ENCODE results near the gene SLC9A2. TPM values are rescaled to one million over a fixed set of nuclear protein-coding genes. Genes with fewer than 3 reads are reported as not detected.

Gene SLC9A2
- total RNA-seq, 1 donor from 2014 or later, result not detected

DNA sequence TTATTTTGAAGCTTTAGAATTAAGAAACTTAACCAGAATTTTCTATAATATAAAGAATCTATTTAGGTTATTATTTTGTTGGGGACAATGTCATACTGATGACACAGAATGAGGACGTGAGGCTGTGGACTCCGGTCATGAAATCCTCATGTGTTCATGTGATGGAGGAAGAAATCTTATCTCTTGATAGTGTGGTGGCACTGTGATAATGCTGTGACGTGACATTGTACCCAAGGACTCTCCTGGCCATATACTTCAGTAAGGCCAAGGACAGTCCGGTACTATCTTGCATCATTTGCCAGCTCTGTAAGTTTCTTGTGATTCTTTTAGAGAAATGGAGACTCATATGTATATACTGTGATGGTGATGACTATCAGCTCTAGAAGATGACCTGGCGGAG, 59.1 kb downstream of the SLC9A2 start:
- H3K9me3 Mint-ChIP-seq, result no peaks in the 10 kb centered on the region
- DNase-seq, result no peak
- intact Hi-C loops (cut with micrococcal nuclease), result no loop called here
- peaks cover 8% of the 10 kb centered on the region for H3K27me3 Mint-ChIP-seq
- no peak for ATAC-seq (ENCODE audit: low read depth)
- no peak overlapping the region for H3K4me3 Mint-ChIP-seq
- no peaks in the 10 kb centered on the region for H3K36me3 Mint-ChIP-seq (ENCODE audit: low read depth)
- ChIA-PET POLR2A (no interaction called here), CTCF (no interaction called here)
- no peak overlapping the region for H3K27ac Mint-ChIP-seq
- TF ChIP-seq, protein P1, sequence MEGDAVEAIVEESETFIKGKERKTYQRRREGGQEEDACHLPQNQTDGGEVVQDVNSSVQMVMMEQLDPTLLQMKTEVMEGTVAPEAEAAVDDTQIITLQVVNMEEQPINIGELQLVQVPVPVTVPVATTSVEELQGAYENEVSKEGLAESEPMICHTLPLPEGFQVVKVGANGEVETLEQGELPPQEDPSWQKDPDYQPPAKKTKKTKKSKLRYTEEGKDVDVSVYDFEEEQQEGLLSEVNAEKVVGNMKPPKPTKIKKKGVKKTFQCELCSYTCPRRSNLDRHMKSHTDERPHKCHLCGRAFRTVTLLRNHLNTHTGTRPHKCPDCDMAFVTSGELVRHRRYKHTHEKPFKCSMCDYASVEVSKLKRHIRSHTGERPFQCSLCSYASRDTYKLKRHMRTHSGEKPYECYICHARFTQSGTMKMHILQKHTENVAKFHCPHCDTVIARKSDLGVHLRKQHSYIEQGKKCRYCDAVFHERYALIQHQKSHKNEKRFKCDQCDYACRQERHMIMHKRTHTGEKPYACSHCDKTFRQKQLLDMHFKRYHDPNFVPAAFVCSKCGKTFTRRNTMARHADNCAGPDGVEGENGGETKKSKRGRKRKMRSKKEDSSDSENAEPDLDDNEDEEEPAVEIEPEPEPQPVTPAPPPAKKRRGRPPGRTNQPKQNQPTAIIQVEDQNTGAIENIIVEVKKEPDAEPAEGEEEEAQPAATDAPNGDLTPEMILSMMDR (IDR thresholded peaks at IDR 0.05), result no peak
- no peaks in the 10 kb centered on the region for H3K4me1 Mint-ChIP-seq

DNA sequence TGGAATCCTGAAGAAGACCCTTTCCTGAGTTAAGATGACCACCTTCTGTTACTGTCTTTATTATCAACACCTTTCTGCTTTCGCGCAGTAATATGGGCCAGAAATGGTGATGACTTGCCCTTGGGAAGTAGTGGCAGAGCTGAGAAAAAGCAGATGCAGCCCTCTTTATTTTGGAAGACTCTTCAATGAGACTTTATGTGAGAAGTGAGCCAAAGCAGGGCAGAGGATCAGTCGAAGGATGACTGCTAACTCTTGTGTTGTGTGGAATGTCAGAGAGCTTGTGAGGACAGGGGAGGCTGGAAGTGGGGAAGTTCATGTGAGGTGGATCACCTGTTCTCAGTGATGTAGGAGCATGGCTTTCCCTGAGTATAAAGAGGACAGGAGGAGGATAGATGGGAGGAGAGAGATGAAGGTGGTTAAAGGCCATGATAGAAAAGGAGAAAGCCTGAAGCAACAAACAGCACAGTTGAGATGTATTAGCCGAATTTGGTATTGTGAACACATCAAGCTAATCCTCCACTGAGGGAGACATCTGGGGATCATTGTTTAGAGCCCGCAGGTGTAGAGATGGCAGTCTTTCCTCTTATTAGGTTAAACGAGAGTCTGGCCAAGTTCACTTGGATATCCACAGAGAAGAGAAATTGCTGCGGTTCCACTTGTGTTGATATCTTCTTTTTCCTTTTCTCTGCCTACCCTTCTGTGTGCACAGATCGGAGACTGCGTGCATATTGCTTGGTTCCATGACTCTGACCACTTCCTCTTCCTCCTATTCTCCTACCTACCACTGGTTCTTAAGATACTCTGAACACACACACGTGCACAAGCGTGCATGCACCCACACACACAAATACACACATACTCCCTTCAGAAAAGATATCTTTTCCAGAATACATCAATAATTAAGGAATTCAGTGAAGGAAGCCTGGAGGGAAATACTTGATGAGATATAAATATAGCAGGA, 67.4 kb downstream of the SLC9A2 start:
- Mint-ChIP-seq H3K36me3 (ENCODE audit: low read depth) (no peaks in the 10 kb centered on the region), H3K9me3 (no peaks in the 10 kb centered on the region), H3K27me3 (peaks cover 4% of the 10 kb centered on the region), H3K4me1 (no peaks in the 10 kb centered on the region), H3K4me3 (no peak overlapping the region), H3K27ac (no peak overlapping the region)
- no peak for DNase-seq
- POLR2A ChIA-PET, result no interaction called here
- no peak for ATAC-seq (ENCODE audit: low read depth)
- intact Hi-C loops (cut with micrococcal nuclease), result no loop called here
- TF ChIP-seq, protein P1 (IDR thresholded peaks at IDR 0.05), result no peak
- CTCF ChIA-PET, result no interaction called here

DNA sequence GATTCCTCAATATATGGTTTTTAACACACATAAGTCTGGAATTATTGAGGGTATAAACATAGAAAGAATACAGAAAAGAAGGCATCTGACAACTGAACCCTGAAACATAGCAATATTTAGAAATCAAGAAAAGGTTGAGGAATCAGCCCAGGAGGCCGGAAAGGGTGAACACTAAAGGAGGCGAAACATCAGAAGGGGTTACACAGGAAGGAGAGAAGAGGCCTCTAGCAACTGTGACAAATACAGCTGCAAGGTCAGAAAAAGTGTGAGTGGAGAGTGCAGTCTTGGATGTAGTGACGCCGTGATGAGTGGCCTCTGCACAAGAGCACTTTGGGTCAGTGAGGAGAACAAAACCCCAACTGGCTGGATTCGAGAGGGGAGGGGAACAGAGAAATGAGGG, 70.7 kb downstream of the SLC9A2 start:
- Mint-ChIP-seq H3K27me3 (peaks cover 3% of the 10 kb centered on the region), H3K36me3 (ENCODE audit: low read depth) (no peaks in the 10 kb centered on the region), H3K9me3 (no peaks in the 10 kb centered on the region), H3K27ac (no peak overlapping the region), H3K4me3 (no peak overlapping the region), H3K4me1 (no peaks in the 10 kb centered on the region)
- DNase-seq (no peak), ATAC-seq (ENCODE audit: low read depth) (no peak)
- POLR2A ChIA-PET, result no interaction called here
- CTCF ChIA-PET, result no interaction called here
- intact Hi-C loops (cut with micrococcal nuclease), result no loop called here
- TF ChIP-seq, protein P1 (IDR thresholded peaks at IDR 0.05), result no peak

DNA sequence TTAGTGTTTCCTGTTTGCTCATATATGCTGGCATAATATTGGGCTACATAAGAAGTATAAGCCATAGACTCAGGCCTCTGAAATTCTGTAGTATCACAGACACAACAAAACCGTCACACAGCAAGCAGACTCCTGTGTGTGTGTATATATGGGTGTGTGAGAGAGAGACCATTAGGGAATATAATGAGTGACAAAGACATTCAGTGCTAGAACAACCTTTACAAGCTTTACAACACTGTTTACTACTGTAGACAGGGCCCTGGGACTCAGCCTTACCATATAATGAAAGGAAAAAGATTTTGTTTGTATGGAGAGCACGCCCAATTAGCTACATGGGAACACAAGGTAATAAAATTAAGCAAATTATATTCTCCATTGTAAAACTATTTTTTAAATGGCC, 77.1 kb downstream of the SLC9A2 start:
- TF ChIP-seq, protein P1 (IDR thresholded peaks at IDR 0.05), result no peak
- H3K27ac Mint-ChIP-seq, result no peak overlapping the region
- CTCF ChIA-PET, result no interaction called here
- H3K27me3 Mint-ChIP-seq, result peaks cover 8% of the 10 kb centered on the region
- no peak for ATAC-seq (ENCODE audit: low read depth)
- no peaks in the 10 kb centered on the region for H3K36me3 Mint-ChIP-seq (ENCODE audit: low read depth)
- H3K4me3 Mint-ChIP-seq, result no peak overlapping the region
- H3K4me1 Mint-ChIP-seq, result no peaks in the 10 kb centered on the region
- H3K9me3 Mint-ChIP-seq, result no peaks in the 10 kb centered on the region
- POLR2A ChIA-PET, result no interaction called here
- intact Hi-C loops (cut with micrococcal nuclease), result no loop called here
- no peak for DNase-seq

DNA sequence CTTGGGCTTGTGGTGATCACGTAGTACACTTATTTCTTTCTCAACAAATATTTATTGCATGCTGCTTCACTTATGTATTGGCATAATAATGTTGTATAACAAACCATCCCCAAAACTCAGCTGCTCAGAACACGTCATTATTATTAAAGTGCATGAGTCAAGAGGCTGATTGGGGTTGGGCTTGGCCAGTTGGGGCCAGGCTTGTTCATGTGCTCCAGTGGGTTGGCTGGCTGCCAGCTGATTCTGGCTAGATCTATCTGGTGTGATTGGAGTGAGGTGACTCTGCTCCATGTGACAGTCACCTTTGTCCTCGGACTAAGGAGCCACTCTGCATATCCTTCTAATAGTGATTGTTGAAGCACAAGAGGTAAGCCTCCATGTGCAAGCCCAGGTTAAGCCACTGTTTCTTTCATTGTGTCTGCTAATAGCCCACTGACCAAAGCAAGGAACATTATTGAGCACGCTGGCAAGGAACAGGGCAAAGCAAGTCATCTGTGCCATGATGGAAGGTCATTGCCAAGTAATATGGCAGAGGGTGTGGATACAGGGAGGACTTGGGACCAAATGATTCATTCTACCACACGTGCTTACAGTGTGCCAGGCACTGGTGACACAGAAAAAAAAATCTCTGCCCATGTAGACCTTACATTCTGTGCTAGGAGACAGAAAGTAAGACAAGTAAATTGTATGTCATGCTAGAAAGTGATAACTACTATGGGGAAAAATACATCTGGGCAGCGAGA, 79.2 kb downstream of the SLC9A2 start:
- Mint-ChIP-seq H3K27ac (no peak overlapping the region), H3K36me3 (ENCODE audit: low read depth) (no peaks in the 10 kb centered on the region), H3K4me1 (no peaks in the 10 kb centered on the region), H3K9me3 (no peaks in the 10 kb centered on the region), H3K4me3 (no peak overlapping the region), H3K27me3 (peaks cover 6% of the 10 kb centered on the region)
- intact Hi-C loops (cut with micrococcal nuclease), result no loop called here
- ChIA-PET CTCF (no interaction called here), POLR2A (no interaction called here)
- no peak for ATAC-seq (ENCODE audit: low read depth)
- TF ChIP-seq, protein P1 (IDR thresholded peaks at IDR 0.05), result no peak
- no peak for DNase-seq

All from activated B cell treated with CpG ODN at 0.5 μM for 24 hours (primary cell).